Stimulated activated CD4-positive, alpha-beta T cell treated with anti-CD3 and anti-CD28 coated beads, Interleukin-1b, Interleukin-23, amount 100 ng/mL, for 4 hours (primary cell): ENCODE measurements around the gene MLLT3.
A peak's percentile ranks its signal among the peaks of the same experiment; 100 is the strongest.
"Not testable (repeated sequence)": the region's sequence is repeated elsewhere in the genome, so short reads cannot be mapped to it uniquely, and the experiment has no call there.

Source experiments
- DNase-seq, 2 donors: peaks; one replicate each; pipeline ENCODE4 v3.0.0-alpha.2; 2020; ENCODE audit warnings: low read depth in 2 of 2

Gene MLLT3

GRCh38 chr9:20597862-20598261, 24.4 kb downstream of the MLLT3 start:
- DNase-seq = no peak

DNA sequence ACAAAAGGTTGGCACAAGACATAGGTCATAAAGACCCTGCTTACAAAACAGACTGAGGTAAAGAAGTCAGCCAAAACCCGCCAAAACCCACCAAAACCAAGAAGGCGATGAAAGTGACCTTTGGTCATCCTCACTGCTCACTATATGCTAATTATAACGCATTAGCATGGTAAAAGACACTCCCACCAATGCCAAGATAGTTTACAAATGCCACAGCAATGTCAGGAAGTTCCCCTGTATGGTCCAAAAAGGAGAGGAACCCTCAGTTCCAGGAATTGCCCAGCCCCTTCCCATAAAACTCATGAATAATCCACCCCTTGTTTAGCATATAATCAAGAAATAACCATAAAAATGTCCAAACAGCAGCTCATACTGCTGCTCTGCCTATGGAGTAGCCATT, 27.7 kb downstream of the MLLT3 start:
- DNase-seq = no peak

DNA sequence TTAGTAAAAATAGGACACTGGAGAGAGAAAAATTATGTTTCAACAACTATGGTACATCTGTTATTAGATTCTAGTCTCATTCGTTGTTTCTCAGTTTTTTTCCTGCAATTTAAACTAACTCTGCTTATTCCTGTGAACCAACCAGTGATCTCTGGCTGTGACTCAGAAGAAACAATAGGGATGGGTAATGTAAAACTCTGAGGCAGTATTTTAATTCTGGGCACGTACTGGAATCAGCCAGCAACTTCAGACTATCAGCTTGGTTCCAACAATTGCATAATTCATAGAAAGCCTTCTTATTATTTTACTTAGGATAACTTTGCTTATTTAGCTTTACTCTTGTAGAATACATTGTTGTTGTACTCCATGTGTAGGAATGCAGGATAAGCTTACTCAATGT, 28.8 kb downstream of the MLLT3 start:
- DNase-seq = no peak

DNA sequence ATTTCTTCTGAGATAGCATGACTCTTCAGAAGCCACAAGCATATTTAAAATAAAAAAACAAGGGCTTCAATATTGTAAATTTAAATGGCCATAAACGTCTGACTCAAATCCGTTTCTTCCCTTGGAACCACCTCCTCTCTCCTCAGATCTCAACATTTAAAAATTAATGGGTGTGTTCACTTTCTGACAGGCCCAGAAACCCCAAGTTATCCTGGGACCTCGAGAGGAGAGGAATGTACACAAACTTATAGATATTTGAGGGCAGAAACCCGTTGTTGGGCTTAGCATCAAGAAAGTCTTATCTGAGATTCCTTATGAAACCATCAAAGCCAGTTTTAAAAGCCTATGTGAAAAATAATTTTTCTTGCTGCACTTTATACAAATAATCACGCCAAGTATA, 29.2 kb downstream of the MLLT3 start:
- DNase-seq = no peak

DNA sequence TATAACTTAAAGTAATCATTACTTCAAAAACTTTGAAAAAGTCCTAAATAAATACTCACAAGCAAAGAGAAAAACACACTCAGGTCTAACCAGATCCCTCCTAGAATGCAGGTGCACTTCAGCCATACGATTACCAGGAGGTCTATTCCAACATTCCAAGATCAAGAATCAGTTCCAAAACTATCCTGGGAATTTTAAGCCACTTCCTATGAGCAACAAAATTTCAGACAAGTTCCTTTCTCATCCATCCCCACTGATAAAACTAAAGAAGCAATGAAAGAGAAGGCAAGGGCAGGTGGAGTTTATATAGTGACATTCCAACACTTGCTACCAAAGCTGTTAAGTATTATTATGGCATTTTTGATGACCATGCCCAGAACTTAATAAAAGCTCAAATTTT, 29.6 kb downstream of the MLLT3 start:
- DNase-seq = no peak

DNA sequence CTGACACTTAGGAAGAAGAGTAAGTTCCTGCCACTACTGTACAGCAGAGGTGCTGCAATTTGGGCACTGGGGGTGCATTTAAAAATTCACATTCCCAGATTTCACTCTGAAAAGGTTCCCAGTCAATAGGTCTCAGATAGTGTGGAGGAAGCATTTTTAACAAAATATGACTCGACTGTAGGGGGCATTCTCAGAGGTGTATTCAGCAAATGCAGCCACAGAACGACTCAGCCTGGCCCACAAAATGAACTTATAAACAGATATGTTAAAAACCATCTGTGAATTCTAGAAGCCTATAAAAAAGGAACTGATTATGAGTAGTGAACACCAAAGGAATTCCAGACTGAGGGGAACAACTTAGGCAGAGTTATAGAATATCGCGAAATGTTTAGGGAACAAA, 31.1 kb downstream of the MLLT3 start:
- no peak for DNase-seq

- no peak for DNase-seq
These were observed 37.2 kb downstream of the MLLT3 start for GRCh38 chr9:20584968-20585643.

GRCh38 chr9:20583088-20583487, 39.2 kb downstream of the MLLT3 start:
- DNase-seq = not testable (repeated sequence)

DNA sequence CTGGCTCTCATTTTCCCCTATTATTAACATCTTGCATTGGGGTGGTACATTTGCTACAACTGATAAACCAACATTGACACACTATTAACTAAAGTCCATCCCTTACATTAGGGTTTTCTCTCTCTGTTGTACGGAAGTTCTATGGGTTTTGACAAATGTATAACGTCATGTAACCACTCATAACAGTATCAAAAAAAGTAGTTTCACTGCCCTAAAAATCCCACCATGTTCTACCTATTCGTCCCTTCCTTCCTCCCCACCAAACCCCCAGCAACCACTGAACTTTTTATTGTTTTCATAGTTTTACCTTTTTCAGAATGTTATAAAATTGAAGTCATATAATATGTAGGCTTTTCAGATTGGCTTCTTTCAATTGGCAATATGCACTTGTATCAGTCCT, 40.1 kb downstream of the MLLT3 start:
- no peak for DNase-seq

- DNase-seq = no peak
These were observed 41.6 kb downstream of the MLLT3 start for GRCh38 chr9:20580673-20581072.

- no peak for DNase-seq
These were observed 42.6 kb downstream of the MLLT3 start for GRCh38 chr9:20579524-20580314.

DNA sequence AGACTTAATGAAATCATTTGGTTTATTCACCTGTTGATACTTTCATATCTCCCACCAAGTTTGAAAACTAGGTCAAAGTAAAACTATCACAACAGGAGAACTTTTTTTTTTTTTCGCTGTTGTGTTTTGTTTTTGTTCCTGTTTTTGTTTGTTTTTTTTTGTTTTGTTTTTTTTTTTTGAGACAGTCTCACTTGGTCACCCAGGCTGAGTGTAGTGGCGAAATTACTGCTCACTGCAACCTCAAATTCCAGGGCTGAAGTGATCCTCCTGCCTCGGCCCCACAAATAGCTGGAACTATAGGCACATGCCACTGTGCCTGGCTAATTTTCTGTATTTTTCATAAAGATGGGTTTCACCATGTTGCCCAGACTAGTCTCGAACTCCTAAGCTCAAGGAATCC, 49.3 kb downstream of the MLLT3 start:
- no peak for DNase-seq

- DNase-seq = no peak
These were observed 51.5 kb downstream of the MLLT3 start for GRCh38 chr9:20570756-20571155.

DNA sequence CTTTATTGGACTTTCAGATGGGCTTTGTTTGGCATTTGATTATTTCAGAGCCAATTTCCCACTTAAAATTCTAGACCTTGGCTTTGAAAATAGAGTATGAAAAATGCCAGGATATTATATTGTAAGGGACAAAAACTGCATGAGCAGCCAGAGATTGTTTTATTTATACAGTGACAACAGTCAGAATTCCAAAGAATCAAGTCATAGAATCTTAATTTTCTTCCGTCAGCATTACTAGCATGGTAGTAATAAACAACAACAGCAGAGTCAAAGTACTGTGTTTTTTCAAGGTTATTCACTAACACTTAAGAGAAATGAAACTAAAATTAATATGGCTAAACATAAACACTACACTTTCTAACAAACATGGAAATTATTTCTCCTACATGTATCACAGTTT, 52.2 kb downstream of the MLLT3 start:
- DNase-seq = no peak

GRCh38 chr9:20569525-20569924, 52.8 kb downstream of the MLLT3 start:
- no peak for DNase-seq

- no peak for DNase-seq
These were observed 53.9 kb downstream of the MLLT3 start for GRCh38 chr9:20568400-20568799.

DNA sequence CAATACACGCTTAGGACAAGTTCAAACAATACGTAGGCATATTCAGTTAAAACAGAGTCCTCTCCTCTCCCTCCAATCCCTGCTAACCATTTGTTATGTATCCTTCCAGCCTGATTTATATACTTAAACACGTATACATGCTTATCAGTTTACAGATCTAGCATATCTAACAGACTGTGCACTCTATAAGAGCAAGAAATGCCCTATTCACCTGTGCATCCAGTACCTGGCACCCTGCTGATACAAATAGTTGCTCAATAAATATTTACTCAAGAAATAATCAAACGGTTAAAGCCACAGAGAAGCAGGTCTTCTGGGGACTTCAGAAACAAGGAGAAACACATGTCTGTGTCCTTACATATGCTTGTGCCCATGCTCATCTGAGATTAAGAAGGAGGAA, 55.9 kb downstream of the MLLT3 start:
- DNase-seq = no peak

GRCh38 chr9:20564650-20565049, 57.6 kb downstream of the MLLT3 start:
- no peak for DNase-seq

- DNase-seq = no peak
These were observed 58.4 kb downstream of the MLLT3 start for GRCh38 chr9:20563917-20564316.

DNA sequence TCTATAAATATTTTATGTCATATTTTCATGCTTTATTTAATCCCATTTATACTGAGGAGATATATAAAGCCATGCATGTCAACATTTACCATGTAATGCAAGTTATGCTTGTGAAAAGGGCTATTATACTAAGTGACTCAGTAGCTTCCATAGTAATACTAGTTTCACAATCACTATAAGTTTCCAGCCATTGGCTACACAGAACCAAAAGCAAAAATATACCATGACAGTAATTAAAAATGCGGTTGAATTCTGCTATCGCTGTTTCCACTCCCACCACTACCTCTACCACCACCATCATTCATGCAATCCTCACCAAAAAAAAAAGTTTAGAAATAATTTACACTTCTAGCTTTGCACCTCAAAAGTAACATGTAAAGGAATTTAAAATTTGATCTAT, 60.2 kb downstream of the MLLT3 start:
- no peak for DNase-seq

GRCh38 chr9:20561531-20561930, 60.8 kb downstream of the MLLT3 start:
- DNase-seq = no peak

DNA sequence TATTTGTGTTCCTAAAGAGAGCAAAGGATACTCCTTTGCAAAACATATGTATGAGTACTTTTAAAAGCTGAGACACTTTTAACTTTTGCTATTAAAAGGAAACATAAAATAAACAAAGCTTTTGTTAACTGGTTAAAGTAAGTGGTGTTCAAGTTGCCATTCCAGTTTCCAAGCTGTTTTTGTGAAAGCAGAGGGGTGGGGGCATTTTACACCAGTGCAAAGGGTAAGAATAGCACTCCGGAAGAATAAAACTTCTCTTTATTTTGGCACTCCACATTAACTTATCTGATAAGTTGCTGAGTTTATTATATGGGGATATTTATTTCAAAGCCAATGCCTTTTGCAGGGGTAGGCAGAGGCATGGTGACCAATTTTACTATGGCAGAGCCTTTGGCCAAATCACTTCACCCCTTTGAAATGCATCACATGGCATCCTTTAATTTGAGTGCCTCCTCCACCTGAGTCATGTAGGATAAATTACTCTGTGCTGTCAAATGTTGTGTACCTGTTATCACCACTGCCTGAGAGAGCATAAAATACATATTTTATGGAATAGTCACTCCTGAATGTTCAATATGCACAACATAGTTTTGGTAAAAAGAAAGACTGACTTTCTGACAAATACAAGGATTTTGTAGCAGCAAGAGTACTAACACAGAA, 62.9 kb downstream of the MLLT3 start:
- DNase-seq = no peak

DNA sequence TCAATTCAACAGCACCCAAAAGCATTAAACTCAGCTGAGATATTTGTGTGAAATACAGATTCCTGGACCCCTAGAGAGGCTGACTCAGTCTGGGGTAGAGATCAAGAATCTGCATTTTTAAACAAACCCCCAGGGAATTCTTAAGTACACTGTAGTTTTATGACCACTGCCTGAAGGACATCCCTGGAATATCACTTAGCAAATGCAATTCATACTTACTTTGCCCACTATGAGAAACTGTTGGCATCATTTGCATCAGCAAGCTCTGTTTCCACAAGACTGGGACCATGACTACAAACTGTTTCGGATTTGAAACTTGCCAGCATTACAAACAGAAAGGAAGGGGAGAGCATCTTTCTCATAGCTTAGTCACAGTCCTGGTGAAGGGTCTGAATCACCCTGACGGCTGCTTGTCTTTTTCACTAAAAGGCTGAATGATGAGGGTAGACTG, 63.7 kb downstream of the MLLT3 start:
- DNase-seq = peak in 1 of 2 donors; percentile 2
